Gastrocnemius medialis (tissue), 4 donors: Measurements from ENCODE around the gene SCGB2B2. TPM values are rescaled to one million over a fixed set of nuclear protein-coding genes. Genes with fewer than 3 reads are reported as not detected.

Source experiments
- ATAC-seq, 2 donors: fragments of 150-250 bp; one replicate each; pipeline ENCODE4 v1.9.1; 2016
- DNase-seq, 2 donors: peaks; one replicate each; pipeline ENCODE4 v3.0.0-alpha.2; 2019
- H3K27ac ChIP-seq, 4 donors: fragments of 200-600 bp; sonication (generic); 1 replicate in 1 of 4; 2 replicates in 3 of 4; pipeline ENCODE4 v1.5.1; 2016 to 2018; ENCODE audit warnings: mild to moderate bottlenecking in 2 of 4, moderate library complexity in 1 of 4
- H3K27me3 ChIP-seq, 3 donors: fragments of 200-600 bp; sonication (generic) in 2 of 3; 1 replicate in 1 of 3; 2 replicates in 2 of 3; pipeline versions ENCODE4 v1.5.1 to v1.6.0; 2016 to 2019; ENCODE audit warnings: mild to moderate bottlenecking in 1 of 3, moderate library complexity in 1 of 3
- H3K36me3 ChIP-seq, 2 donors: fragments of 200-600 bp; sonication (generic) in 1 of 2; one replicate each; pipeline ENCODE4 v1.5.1; 2017 to 2018
- H3K4me1 ChIP-seq, 2 donors: fragments of 200-600 bp; sonication (generic) in 1 of 2; one replicate each; pipeline ENCODE4 v1.5.1; 2016 to 2017; ENCODE audit warnings: mild to moderate bottlenecking in 2 of 2
- H3K4me3 ChIP-seq, 4 donors: fragments of 200-600 bp; sonication (generic) in 3 of 4; 1 replicate in 1 of 4; 2 replicates in 3 of 4; pipeline ENCODE4 v1.5.1; 2016 to 2019; ENCODE audit warnings: mild to moderate bottlenecking in 2 of 4
- H3K9me3 ChIP-seq, 3 donors: fragments of 200-600 bp; sonication (generic) in 2 of 3; 1 replicate in 1 of 3; 2 replicates in 2 of 3; pipeline ENCODE4 v1.5.1; 2016 to 2019
- POLR2A ChIP-seq, 2 donors: fragments of 450-650 bp; IDR thresholded peaks; one replicate each; pipeline ENCODE4 v1.6.1; 2017; ENCODE audit warnings: antibody characterized with exemption in 2 of 2, mild to moderate bottlenecking in 2 of 2, moderate library complexity in 2 of 2
- in situ Hi-C, 4 donors: fragments of 200-750 bp; cut with MboI; loops; one replicate each; pipeline versions ENCODE4 v1.15.0 to v1.8.0; 2017; ENCODE audit warnings: low sequenced_read_pairs in 4 of 4
- intact Hi-C: fragments of 100-400 bp; cut with DNase I; formaldehyde crosslinking; loops from one replicate; pipeline ENCODE4 v1.15.1; 2023; ENCODE audit warnings: low total_unique reads
- total RNA-seq, 4 donors: library from RNA; depleted of rRNA; stranded (reverse); fragments of >200 nt; gene quantifications; one replicate each; pipeline versions ENCODE4 v1.1.0 to v1.2.3, GENCODE V29; 2016
- TF ChIP-seq, protein P1 (sequence below), 5 experiments: fragments of 450-650 bp in 3 of 5; fragments of 200-600 bp in 2 of 5; sonication (generic) in 2 of 5; IDR thresholded peaks in 4 of 5; conservative IDR thresholded peaks in 1 of 5; 1 replicate in 4 of 5; 2 replicates in 1 of 5; pipeline ENCODE4 v1.5.1; 2016 to 2019; ENCODE audit warnings: antibody characterized with exemption in 5 of 5, mild to moderate bottlenecking in 3 of 5, moderate library complexity in 3 of 5

The SCGB2B2 gene
- total RNA-seq, 4 donors from 2014 or later = 0.20 to 1.1 (median 0.20) TPM; not detected in 1

DNA sequence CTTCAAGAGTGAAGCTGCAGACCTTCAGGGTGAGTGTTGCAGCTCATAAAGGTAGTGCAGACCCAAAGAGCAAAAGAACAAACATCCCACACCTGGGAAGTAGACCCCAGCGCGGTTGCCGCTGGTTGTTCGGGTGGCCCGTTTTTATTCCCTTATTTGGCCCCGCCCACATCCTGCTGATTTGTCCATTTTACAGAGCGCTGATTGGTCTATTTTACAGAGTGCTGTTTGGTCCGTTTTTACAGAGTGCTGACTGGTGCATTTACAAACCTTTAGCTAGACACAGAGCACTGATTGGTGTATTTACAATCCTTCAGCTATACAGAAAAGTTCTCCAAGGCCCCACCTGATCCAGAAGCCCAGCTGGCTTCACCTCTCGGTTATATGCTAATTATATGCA lies 1.0 kb downstream of the SCGB2B2 start:
- H3K4me1 ChIP-seq = peaks cover 23 to 57% of the 10 kb centered on the region in 2 donors
- H3K36me3 ChIP-seq = peaks cover 0 to 23% of the 10 kb centered on the region in 2 donors
- no peaks in the 10 kb centered on the region for H3K27me3 ChIP-seq
- TF ChIP-seq, protein P1, sequence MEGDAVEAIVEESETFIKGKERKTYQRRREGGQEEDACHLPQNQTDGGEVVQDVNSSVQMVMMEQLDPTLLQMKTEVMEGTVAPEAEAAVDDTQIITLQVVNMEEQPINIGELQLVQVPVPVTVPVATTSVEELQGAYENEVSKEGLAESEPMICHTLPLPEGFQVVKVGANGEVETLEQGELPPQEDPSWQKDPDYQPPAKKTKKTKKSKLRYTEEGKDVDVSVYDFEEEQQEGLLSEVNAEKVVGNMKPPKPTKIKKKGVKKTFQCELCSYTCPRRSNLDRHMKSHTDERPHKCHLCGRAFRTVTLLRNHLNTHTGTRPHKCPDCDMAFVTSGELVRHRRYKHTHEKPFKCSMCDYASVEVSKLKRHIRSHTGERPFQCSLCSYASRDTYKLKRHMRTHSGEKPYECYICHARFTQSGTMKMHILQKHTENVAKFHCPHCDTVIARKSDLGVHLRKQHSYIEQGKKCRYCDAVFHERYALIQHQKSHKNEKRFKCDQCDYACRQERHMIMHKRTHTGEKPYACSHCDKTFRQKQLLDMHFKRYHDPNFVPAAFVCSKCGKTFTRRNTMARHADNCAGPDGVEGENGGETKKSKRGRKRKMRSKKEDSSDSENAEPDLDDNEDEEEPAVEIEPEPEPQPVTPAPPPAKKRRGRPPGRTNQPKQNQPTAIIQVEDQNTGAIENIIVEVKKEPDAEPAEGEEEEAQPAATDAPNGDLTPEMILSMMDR (IDR thresholded peaks at IDR 0.05 in 4 of 5, conservative IDR thresholded peaks at IDR 0.05 in 1 of 5) = no peak
- no peak for TF ChIP-seq POLR2A (IDR thresholded peaks at IDR 0.05)
- in situ Hi-C loops = loop anchor here in 1 of 4 donors (10.0 kb wide), 1 partner anchor 59 kb away; the partner anchor contains the start of gene ZNF181
- no peak for DNase-seq
- intact Hi-C loops = loop anchor here (2.0 to 10.0 kb wide), 5 partner anchors 97 to 1501 kb away; partner anchors contain the start of genes LSM14A, UBA2 and ZNF599
- ATAC-seq = no peak
- H3K4me3 ChIP-seq = peak overlapping the region; percentile 76 to 93 (median 90)
- H3K9me3 ChIP-seq = no peaks in the 10 kb centered on the region
- H3K27ac ChIP-seq = peak overlapping the region in 2 of 4 donors; percentile 98 to 99

DNA sequence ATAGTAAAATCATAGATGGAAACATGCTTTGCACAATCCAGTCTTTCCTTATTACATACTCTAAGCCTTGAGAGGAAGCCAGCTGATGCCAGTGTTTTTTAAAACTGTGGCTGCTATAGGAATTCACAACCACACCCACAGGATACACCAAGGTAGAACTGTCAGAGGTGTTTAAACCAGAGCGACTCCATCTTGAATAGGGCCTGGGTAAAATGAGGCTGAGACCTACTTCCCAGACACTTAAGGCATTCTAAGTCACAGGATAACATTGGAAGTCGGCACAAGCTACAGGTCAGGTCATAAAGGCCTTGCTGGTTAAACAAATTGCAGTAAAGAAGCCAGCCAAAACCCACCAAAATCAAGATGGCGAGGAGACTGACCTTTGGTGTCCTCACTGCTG lies 1.7 kb downstream of the SCGB2B2 start:
- H3K4me3 ChIP-seq = no peak overlapping the region
- no peaks in the 10 kb centered on the region for H3K27me3 ChIP-seq
- H3K9me3 ChIP-seq = no peaks in the 10 kb centered on the region
- no peak overlapping the region for H3K27ac ChIP-seq
- in situ Hi-C loops (loop anchor here in 1 of 4 donors (10.0 kb wide), 1 partner anchor 60 kb away; the partner anchor contains the start of gene ZNF181), intact Hi-C loops (loop anchor here (10.0 kb wide), 2 partner anchors 410 to 1500 kb away; no protein-coding TSS in a partner anchor)
- ATAC-seq (no peak), DNase-seq (no peak)
- H3K4me1 ChIP-seq = peaks cover 23 to 53% of the 10 kb centered on the region in 2 donors
- peaks cover 0 to 16% of the 10 kb centered on the region in 2 donors for H3K36me3 ChIP-seq
- TF ChIP-seq POLR2A (IDR thresholded peaks at IDR 0.05) = no peak
- TF ChIP-seq, protein P1 (IDR thresholded peaks at IDR 0.05 in 4 of 5, conservative IDR thresholded peaks at IDR 0.05 in 1 of 5) = no peak

DNA sequence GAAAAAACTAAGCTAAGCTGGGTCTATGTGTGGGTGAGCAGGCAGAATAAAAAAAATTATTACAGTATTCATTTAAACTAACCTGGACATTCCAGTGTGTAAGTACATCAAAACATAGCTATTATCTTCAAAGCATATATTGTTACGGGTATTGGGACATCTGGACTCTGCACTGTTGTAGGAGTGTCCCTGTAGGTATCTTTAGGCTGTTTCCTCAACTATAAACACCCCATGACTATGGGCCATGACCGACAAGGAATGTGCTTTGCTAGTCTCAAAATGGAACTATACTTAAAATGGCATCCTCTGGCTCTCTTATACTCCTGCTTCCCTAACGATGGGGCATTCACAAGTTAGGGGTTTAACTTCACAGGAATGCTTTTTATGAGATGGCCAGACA lies 3.4 kb downstream of the SCGB2B2 start:
- Histone ChIP-seq H3K27me3 (no peaks in the 10 kb centered on the region), H3K4me1 (peaks cover 21 to 36% of the 10 kb centered on the region in 2 donors), H3K36me3 (no peaks in the 10 kb centered on the region), H3K9me3 (no peaks in the 10 kb centered on the region), H3K4me3 (no peak overlapping the region), H3K27ac (peak overlapping the region in 3 of 4 donors; percentile 3 to 20 (median 7))
- intact Hi-C loops (loop anchor here (10.0 kb wide), 2 partner anchors 409 to 1499 kb away; no protein-coding TSS in a partner anchor), in situ Hi-C loops (loop anchor here in 1 of 4 donors (10.0 kb wide), 1 partner anchor 61 kb away; the partner anchor contains the start of gene ZNF181)
- TF ChIP-seq POLR2A (IDR thresholded peaks at IDR 0.05) = no peak
- TF ChIP-seq, protein P1 (IDR thresholded peaks at IDR 0.05 in 4 of 5, conservative IDR thresholded peaks at IDR 0.05 in 1 of 5) = no peak
- no peak for ATAC-seq
- DNase-seq = no peak

DNA sequence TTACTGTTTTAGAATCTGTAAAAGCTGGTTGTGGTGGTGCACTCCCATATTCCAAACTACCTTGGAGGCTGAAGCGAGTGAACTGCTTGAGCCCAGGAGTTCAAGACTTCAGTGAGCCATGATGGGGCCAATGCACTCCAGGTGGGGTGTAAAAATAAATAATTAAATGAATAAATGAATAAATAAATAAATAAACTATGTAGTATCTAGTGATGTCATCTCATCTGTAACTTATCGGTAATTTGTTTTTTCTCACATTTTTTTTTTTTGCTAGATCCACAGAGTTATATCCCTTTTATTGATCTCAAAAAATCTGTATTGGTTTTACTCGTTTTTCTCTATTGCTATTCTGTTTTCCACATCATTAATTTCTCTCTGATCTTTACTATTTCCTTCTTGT lies 5.0 kb downstream of the SCGB2B2 start:
- peaks cover 17 to 30% of the 10 kb centered on the region in 2 donors for H3K4me1 ChIP-seq
- no peaks in the 10 kb centered on the region for H3K27me3 ChIP-seq
- H3K36me3 ChIP-seq = no peaks in the 10 kb centered on the region
- no peaks in the 10 kb centered on the region for H3K9me3 ChIP-seq
- intact Hi-C loops (loop anchor here (10.0 kb wide), 2 partner anchors 407 to 1497 kb away; no protein-coding TSS in a partner anchor), in situ Hi-C loops (loop anchor here in 1 of 4 donors (10.0 kb wide), 1 partner anchor 63 kb away; the partner anchor contains the start of gene ZNF181)
- H3K27ac ChIP-seq = no peak overlapping the region
- ATAC-seq (no peak), DNase-seq (no peak)
- no peak for TF ChIP-seq POLR2A (IDR thresholded peaks at IDR 0.05)
- TF ChIP-seq, protein P1 (IDR thresholded peaks at IDR 0.05 in 4 of 5, conservative IDR thresholded peaks at IDR 0.05 in 1 of 5) = no peak
- H3K4me3 ChIP-seq = no peak overlapping the region
